Measurements from ENCODE around the gene ZMIZ1.

ZMIZ1 gene

DNA sequence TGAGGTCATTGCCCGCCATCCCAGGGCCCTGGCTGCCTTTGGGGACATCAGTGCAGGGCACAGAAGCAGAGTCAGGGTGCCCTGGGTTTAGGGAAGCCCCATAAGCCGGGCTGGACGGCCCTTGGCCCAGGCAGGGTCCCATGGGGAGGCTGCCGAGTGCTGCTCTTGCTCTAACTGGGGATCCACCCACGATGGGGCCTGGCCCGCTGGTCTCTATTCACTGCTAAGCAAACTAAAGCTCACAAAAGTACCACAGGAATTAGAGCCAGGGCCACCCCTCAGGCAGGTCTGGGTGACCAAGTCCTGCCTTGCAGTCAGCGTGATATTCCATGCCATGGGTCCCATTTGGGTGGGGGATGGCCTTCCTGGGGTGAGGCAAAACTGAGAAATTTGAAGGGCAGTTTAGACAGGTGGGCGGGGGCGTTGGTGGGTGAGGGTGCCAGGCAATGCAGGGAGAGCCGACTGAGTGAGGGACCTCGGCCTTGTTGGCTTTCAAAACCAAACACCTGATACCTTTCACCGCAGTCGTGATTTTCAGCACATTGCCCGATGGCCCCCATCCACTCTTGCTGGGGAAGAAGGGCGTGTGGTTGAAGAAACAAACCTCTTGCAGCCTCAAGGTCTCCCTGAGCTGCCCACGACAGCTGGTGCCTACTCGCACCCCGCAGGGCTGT, 185.7 kb downstream of the ZMIZ1 start:
- Histone ChIP-seq H3K9ac (ENCODE audit: insufficient read length, low read depth) (no peak overlapping the region), H3K27me3 (ENCODE audit: insufficient read depth, insufficient read length) (no peaks in the 10 kb centered on the region), H3K4me1 (ENCODE audit: insufficient read depth, insufficient read length) (no peaks in the 10 kb centered on the region), H3K9me3 (ENCODE audit: insufficient read depth, low read length) (no peaks in the 10 kb centered on the region), H3K4me3 (ENCODE audit: insufficient read length, low read depth) (no peak overlapping the region), H3K36me3 (ENCODE audit: insufficient read depth, insufficient read length, low read length) (peaks cover 62% of the 10 kb centered on the region)
- TF ChIP-seq ZNF274 (IDR thresholded peaks at IDR 0.05; ENCODE audit: low read depth, low read length) (no peak), YY1 (IDR thresholded peaks at IDR 0.05; ENCODE audit: insufficient read depth, insufficient read length) (no peak), SUZ12 (IDR thresholded peaks at IDR 0.05; ENCODE audit: extremely low read depth, insufficient read depth, insufficient read length) (no peak)
- DNase-seq (ENCODE audit: low read depth, low spot score), result no peak

- TF ChIP-seq YY1 (IDR thresholded peaks at IDR 0.05; ENCODE audit: insufficient read depth, insufficient read length), result no peak
- Histone ChIP-seq H3K9me3 (ENCODE audit: insufficient read depth, low read length) (no peaks in the 10 kb centered on the region), H3K9ac (ENCODE audit: insufficient read length, low read depth) (no peak overlapping the region), H3K4me1 (ENCODE audit: insufficient read depth, insufficient read length) (no peaks in the 10 kb centered on the region), H3K4me3 (ENCODE audit: insufficient read length, low read depth) (no peak overlapping the region), H3K27me3 (ENCODE audit: insufficient read depth, insufficient read length) (no peaks in the 10 kb centered on the region), H3K36me3 (ENCODE audit: insufficient read depth, insufficient read length, low read length) (peaks cover 57% of the 10 kb centered on the region)
- no peak for DNase-seq (ENCODE audit: low read depth, low spot score)
Observed at GRCh38 chr10:79255007-79255507, 186.3 kb downstream of the ZMIZ1 start.

DNA sequence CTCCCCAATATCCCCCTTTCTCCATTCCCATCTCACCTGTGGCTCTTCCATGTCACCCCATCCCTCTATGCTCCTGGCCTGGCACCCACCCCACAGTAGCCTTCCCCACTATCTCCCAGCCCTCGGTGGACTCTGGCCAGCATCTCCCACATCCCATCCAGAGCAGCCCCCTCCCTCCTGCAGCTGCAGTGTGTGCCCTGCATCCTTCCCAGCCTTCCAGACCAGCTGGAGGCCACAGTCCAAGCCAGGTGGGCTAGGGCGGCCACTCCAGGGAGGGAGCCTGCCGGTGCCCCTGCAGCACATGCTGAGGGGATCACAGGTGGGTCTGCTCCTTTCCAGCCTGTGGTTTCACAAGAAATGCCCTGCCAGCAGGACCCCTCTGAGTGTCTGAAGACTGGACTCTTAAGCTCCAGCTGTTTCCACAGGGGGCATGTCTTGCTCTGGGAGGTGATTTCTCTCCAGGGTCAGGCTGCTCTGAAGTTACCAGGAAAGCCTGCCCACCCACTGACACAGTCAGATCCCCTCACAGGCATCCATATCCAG, 187.6 kb downstream of the ZMIZ1 start:
- peaks cover 3% of the 10 kb centered on the region for H3K4me1 ChIP-seq (ENCODE audit: insufficient read depth, insufficient read length)

GRCh38 chr10:79258894-79259293, 190.1 kb downstream of the ZMIZ1 start:
- Histone ChIP-seq H3K4me3 (ENCODE audit: insufficient read length, low read depth) (no peak overlapping the region), H3K4me1 (ENCODE audit: insufficient read depth, insufficient read length) (peaks cover 6% of the 10 kb centered on the region), H3K27me3 (ENCODE audit: insufficient read depth, insufficient read length) (no peaks in the 10 kb centered on the region), H3K9me3 (ENCODE audit: insufficient read depth, low read length) (no peaks in the 10 kb centered on the region), H3K9ac (ENCODE audit: insufficient read length, low read depth) (no peak overlapping the region), H3K36me3 (ENCODE audit: insufficient read depth, insufficient read length, low read length) (peaks cover 48% of the 10 kb centered on the region)
- DNase-seq (ENCODE audit: low read depth, low spot score), result no peak
- TF ChIP-seq ZNF274 (IDR thresholded peaks at IDR 0.05; ENCODE audit: low read depth, low read length) (no peak), YY1 (IDR thresholded peaks at IDR 0.05; ENCODE audit: insufficient read depth, insufficient read length) (no peak), SUZ12 (IDR thresholded peaks at IDR 0.05; ENCODE audit: extremely low read depth, insufficient read depth, insufficient read length) (no peak)

More for the DNA sequence above, 187.6 kb downstream of the ZMIZ1 start:
- peaks cover 51% of the 10 kb centered on the region for H3K36me3 ChIP-seq (ENCODE audit: insufficient read depth, insufficient read length, low read length)
- no peak overlapping the region for H3K4me3 ChIP-seq (ENCODE audit: insufficient read length, low read depth)
- no peak for TF ChIP-seq YY1 (IDR thresholded peaks at IDR 0.05; ENCODE audit: insufficient read depth, insufficient read length)
- no peak for TF ChIP-seq SUZ12 (IDR thresholded peaks at IDR 0.05; ENCODE audit: extremely low read depth, insufficient read depth, insufficient read length)
- no peak for TF ChIP-seq ZNF274 (IDR thresholded peaks at IDR 0.05; ENCODE audit: low read depth, low read length)
- no peak for DNase-seq (ENCODE audit: low read depth, low spot score)
- no peak overlapping the region for H3K9ac ChIP-seq (ENCODE audit: insufficient read length, low read depth)
- no peaks in the 10 kb centered on the region for H3K9me3 ChIP-seq (ENCODE audit: insufficient read depth, low read length)
- H3K27me3 ChIP-seq (ENCODE audit: insufficient read depth, insufficient read length), result no peaks in the 10 kb centered on the region

GRCh38 chr10:79259834-79260233, 191.1 kb downstream of the ZMIZ1 start:
- Histone ChIP-seq H3K27me3 (ENCODE audit: insufficient read depth, insufficient read length) (no peaks in the 10 kb centered on the region), H3K4me3 (ENCODE audit: insufficient read length, low read depth) (no peak overlapping the region), H3K36me3 (ENCODE audit: insufficient read depth, insufficient read length, low read length) (peaks cover 56% of the 10 kb centered on the region), H3K4me1 (ENCODE audit: insufficient read depth, insufficient read length) (peaks cover 13% of the 10 kb centered on the region), H3K9ac (ENCODE audit: insufficient read length, low read depth) (no peak overlapping the region), H3K9me3 (ENCODE audit: insufficient read depth, low read length) (no peaks in the 10 kb centered on the region)
- no peak for TF ChIP-seq YY1 (IDR thresholded peaks at IDR 0.05; ENCODE audit: insufficient read depth, insufficient read length)
- TF ChIP-seq ZNF274 (IDR thresholded peaks at IDR 0.05; ENCODE audit: low read depth, low read length), result no peak
- TF ChIP-seq SUZ12 (IDR thresholded peaks at IDR 0.05; ENCODE audit: extremely low read depth, insufficient read depth, insufficient read length), result no peak
- DNase-seq (ENCODE audit: low read depth, low spot score), result no peak

DNA sequence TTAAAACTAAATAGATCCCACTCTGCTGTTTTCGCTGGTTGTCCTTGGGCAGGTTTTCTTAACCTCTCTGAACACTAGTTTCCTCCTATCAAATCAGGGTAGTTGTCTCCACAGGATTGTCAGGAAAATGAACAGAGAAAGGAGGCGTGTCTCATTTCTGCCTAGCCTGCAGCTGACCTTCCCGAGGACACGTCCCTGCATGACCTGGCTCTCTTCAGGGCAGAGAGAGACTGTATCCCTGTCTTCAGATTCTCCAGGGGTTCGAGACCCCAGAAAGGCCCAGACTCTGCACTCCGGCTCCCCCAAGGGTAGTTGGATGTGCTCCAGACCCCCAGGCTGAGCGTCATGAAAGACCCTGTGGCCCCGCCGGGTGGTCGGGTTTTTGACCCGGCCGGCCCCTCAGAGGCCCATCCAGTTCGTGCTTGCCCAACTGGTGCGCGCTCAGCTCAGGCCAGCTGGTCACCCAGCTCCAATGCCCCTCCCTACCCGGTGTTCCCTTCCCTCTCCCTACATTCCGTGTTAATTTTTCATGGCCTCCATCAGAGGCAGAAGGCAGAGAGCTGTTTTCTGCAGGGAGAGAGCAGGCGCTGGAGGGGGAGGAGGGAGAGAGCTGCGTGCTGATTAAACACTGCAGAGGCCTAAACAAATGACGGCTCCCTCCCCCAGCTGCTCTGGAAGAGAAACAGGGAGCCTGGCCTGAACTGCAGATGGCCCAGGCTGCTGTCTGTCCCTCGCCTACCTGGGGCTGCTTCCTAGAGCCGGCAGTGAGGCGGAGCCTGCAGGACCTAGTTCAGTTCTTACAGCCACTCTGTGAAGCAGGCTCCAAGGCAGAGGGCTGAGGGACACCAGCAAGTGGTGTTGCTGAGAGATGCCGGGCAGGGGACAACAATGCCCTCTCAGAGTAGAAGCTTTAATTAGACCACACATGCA, 192.3 kb downstream of the ZMIZ1 start:
- Histone ChIP-seq H3K36me3 (ENCODE audit: insufficient read depth, insufficient read length, low read length) (peaks cover 58% of the 10 kb centered on the region), H3K9me3 (ENCODE audit: insufficient read depth, low read length) (no peaks in the 10 kb centered on the region), H3K4me3 (ENCODE audit: insufficient read length, low read depth) (no peak overlapping the region), H3K9ac (ENCODE audit: insufficient read length, low read depth) (no peak overlapping the region), H3K27me3 (ENCODE audit: insufficient read depth, insufficient read length) (no peaks in the 10 kb centered on the region), H3K4me1 (ENCODE audit: insufficient read depth, insufficient read length) (peaks cover 16% of the 10 kb centered on the region)
- DNase-seq (ENCODE audit: low read depth, low spot score), result peak; percentile 36
- TF ChIP-seq ZNF274 (IDR thresholded peaks at IDR 0.05; ENCODE audit: low read depth, low read length) (no peak), SUZ12 (IDR thresholded peaks at IDR 0.05; ENCODE audit: extremely low read depth, insufficient read depth, insufficient read length) (no peak), YY1 (IDR thresholded peaks at IDR 0.05; ENCODE audit: insufficient read depth, insufficient read length) (no peak)

- no peak overlapping the region for H3K9ac ChIP-seq (ENCODE audit: insufficient read length, low read depth)
- H3K9me3 ChIP-seq (ENCODE audit: insufficient read depth, low read length), result no peaks in the 10 kb centered on the region
- H3K4me3 ChIP-seq (ENCODE audit: insufficient read length, low read depth), result no peak overlapping the region
- H3K36me3 ChIP-seq (ENCODE audit: insufficient read depth, insufficient read length, low read length), result peaks cover 57% of the 10 kb centered on the region
- no peak for DNase-seq (ENCODE audit: low read depth, low spot score)
- H3K27me3 ChIP-seq (ENCODE audit: insufficient read depth, insufficient read length), result no peaks in the 10 kb centered on the region
- TF ChIP-seq YY1 (IDR thresholded peaks at IDR 0.05; ENCODE audit: insufficient read depth, insufficient read length), result no peak
- TF ChIP-seq SUZ12 (IDR thresholded peaks at IDR 0.05; ENCODE audit: extremely low read depth, insufficient read depth, insufficient read length), result no peak
- H3K4me1 ChIP-seq (ENCODE audit: insufficient read depth, insufficient read length), result peaks cover 16% of the 10 kb centered on the region
Observed at GRCh38 chr10:79262131-79262530, 193.4 kb downstream of the ZMIZ1 start.

Data from NT2/D1 (cell line).